Pons (tissue), 1 donor: ENCODE results near the gene TRAF3.
A peak's percentile ranks its signal among the peaks of the same experiment; 100 is the strongest.

Source experiments
- DNase-seq: peaks from one replicate; pipeline ENCODE4 v3.0.0-alpha.2; 2016; ENCODE audit warnings: low spot score

Gene TRAF3

GRCh38 chr14:102776761-102777710, at the start of gene TRAF3:
TSS of gene TRAF3 (plus strand) at chr14:102777449. CDS start at chr14:102870202, 92,753 bp downstream.
- DNase-seq, result peak; percentile 56

GRCh38 chr14:102728501-102728900, 48.7 kb upstream of the TRAF3 start:
- peak; percentile 92 for DNase-seq

GRCh38 chr14:102729268-102729667, 48.0 kb upstream of the TRAF3 start:
- peak; percentile 68 for DNase-seq

GRCh38 chr14:102729825-102730224, 47.4 kb upstream of the TRAF3 start:
- DNase-seq, result no peak

- DNase-seq, result no peak
These were observed 46.0 kb upstream of the TRAF3 start for GRCh38 chr14:102731101-102731870.

GRCh38 chr14:102731871-102732800, 45.1 kb upstream of the TRAF3 start:
- no peak for DNase-seq

GRCh38 chr14:102732924-102733323, 44.3 kb upstream of the TRAF3 start:
- no peak for DNase-seq

GRCh38 chr14:102733326-102733725, 43.9 kb upstream of the TRAF3 start:
- no peak for DNase-seq

GRCh38 chr14:102734436-102734835, 42.8 kb upstream of the TRAF3 start:
- DNase-seq, result no peak

- no peak for DNase-seq
These were observed 40.3 kb upstream of the TRAF3 start for GRCh38 chr14:102736956-102737355.

GRCh38 chr14:102737402-102738372, 39.6 kb upstream of the TRAF3 start:
- no peak for DNase-seq

GRCh38 chr14:102738373-102739189, 38.7 kb upstream of the TRAF3 start:
- DNase-seq, result no peak

- no peak for DNase-seq
These were observed 38.1 kb upstream of the TRAF3 start for GRCh38 chr14:102739190-102739469.

GRCh38 chr14:102746634-102747438, 30.4 kb upstream of the TRAF3 start:
- DNase-seq, result no peak

- no peak for DNase-seq
These were observed 28.4 kb upstream of the TRAF3 start for GRCh38 chr14:102748806-102749205.

GRCh38 chr14:102749393-102750305, 27.6 kb upstream of the TRAF3 start:
- no peak for DNase-seq

- DNase-seq, result no peak
These were observed 26.9 kb upstream of the TRAF3 start for GRCh38 chr14:102750376-102750775.

GRCh38 chr14:102751088-102751487, 26.2 kb upstream of the TRAF3 start:
- DNase-seq, result no peak
